GM12878 (cell line): ENCODE data around the gene FAAP24. TPM values are rescaled to one million over a fixed set of nuclear protein-coding genes. Genes with fewer than 3 reads are reported as not detected.

Source experiments
- EP300 ChIP-seq, 2 experiments: fragments of 150-350 bp in 1 of 2; IDR thresholded peaks; 2 replicates each; pipeline ENCODE4 v1.6.1; 2011 to 2012; ENCODE audit warnings: low read depth in 2 of 2, low read length in 2 of 2, borderline replicate concordance in 1 of 2, improper control_type of control experiment in 1 of 2, inconsistent platforms in 1 of 2; ENCODE audit not compliant: control insufficient read depth in 1 of 2
- HDAC6 ChIP-seq: fragments of 200-600 bp; sonication (generic); IDR thresholded peaks from one replicate; pipeline ENCODE4 v1.8.0; 2017; ENCODE audit warnings: antibody characterized with exemption; ENCODE audit not compliant: unreplicated experiment
- LARP7 ChIP-seq: fragments of 450-650 bp; IDR thresholded peaks from 2 replicates; pipeline ENCODE4 v1.6.1; 2017; ENCODE audit warnings: mild to moderate bottlenecking
- MTA3 ChIP-seq: IDR thresholded peaks from 2 replicates; pipeline ENCODE4 v1.6.1; 2012; ENCODE audit warnings: low read length, inconsistent platforms, borderline replicate concordance
- PAX8 ChIP-seq: fragments of 450-650 bp; IDR thresholded peaks from 2 replicates; pipeline ENCODE4 v1.6.1; 2017; ENCODE audit warnings: mild to moderate bottlenecking, moderate library complexity
- RAD51 ChIP-seq: fragments of 450-650 bp; IDR thresholded peaks from 2 replicates; pipeline ENCODE4 v1.6.1; 2016; ENCODE audit warnings: moderate library complexity, mild to moderate bottlenecking, inconsistent platforms
- RB1 ChIP-seq: fragments of 450-650 bp; formaldehyde crosslinking; IDR thresholded peaks from 2 replicates; pipeline ENCODE4 v1.6.1; 2017; ENCODE audit warnings: mild to moderate bottlenecking, borderline replicate concordance
- SRF ChIP-seq, 2 experiments: IDR thresholded peaks; 2 replicates each; pipeline ENCODE4 v1.6.1; 2011; ENCODE audit warnings: low read depth in 2 of 2, low read length in 2 of 2, mild to moderate bottlenecking in 1 of 2, moderate library complexity in 1 of 2
- YY1 ChIP-seq: IDR thresholded peaks from 2 replicates; pipeline ENCODE4 v1.6.1; 2011; ENCODE audit warnings: low read depth, mild to moderate bottlenecking, low read length
- ZBED1 ChIP-seq: IDR thresholded peaks from 2 replicates; pipeline ENCODE4 v1.6.1; 2016; ENCODE audit warnings: borderline replicate concordance
- polyA plus RNA-seq, 11 experiments: library from polyadenylated mRNA; depleted of rRNA in 4 of 11; unstranded in 6 of 11; stranded (reverse) in 5 of 11; fragments of >200 nt; fragmentation: Nextera tagmentation in 4 of 11; fragmentation: Illumina TruSeq in 1 of 11; extraction: Ambion mirVana in 4 of 11; extraction: Trizol in 1 of 11; gene quantifications; 1 replicate in 1 of 11; 2 replicates in 10 of 11; pipeline versions ENCODE4 v1.2.1 to v1.2.3, GENCODE V29; 2011 to 2016; ENCODE audit warnings: inconsistent platforms in 2 of 11, missing spikeins in 2 of 11, low read depth in 1 of 11
- total RNA-seq, 4 experiments: library from RNA; depleted of rRNA in 3 of 4; stranded (reverse); fragments of >200 nt in 3 of 4; fragmentation: Illumina TruSeq in 1 of 4; extraction: Trizol in 1 of 4; gene quantifications; 2 replicates each; pipeline versions ENCODE4 v1.2.1 to v1.2.3, GENCODE V29; 2013 to 2021
- TF ChIP-seq, protein P1 (sequence below): IDR thresholded peaks from 2 replicates; pipeline ENCODE4 v1.6.1; 2011; ENCODE audit warnings: low read depth, low read length, improper control_type of control experiment, borderline replicate concordance
- TF ChIP-seq, protein P2 (sequence below): IDR thresholded peaks from 2 replicates; pipeline ENCODE4 v1.6.1; 2012; ENCODE audit warnings: low read length, inconsistent platforms
- TF ChIP-seq, protein P3 (sequence below): fragments of 450-650 bp; formaldehyde crosslinking; IDR thresholded peaks from 2 replicates; pipeline ENCODE4 v1.4.0; 2020; ENCODE audit warnings: mild to moderate bottlenecking, moderate library complexity

Gene FAAP24
- total and polyA plus RNA-seq, 10 of the 15 experiments (the other 5 are each of a cell fraction or from before 2014, with no cell fraction given): 6.4 to 17.4 (median 9.9) TPM

DNA sequence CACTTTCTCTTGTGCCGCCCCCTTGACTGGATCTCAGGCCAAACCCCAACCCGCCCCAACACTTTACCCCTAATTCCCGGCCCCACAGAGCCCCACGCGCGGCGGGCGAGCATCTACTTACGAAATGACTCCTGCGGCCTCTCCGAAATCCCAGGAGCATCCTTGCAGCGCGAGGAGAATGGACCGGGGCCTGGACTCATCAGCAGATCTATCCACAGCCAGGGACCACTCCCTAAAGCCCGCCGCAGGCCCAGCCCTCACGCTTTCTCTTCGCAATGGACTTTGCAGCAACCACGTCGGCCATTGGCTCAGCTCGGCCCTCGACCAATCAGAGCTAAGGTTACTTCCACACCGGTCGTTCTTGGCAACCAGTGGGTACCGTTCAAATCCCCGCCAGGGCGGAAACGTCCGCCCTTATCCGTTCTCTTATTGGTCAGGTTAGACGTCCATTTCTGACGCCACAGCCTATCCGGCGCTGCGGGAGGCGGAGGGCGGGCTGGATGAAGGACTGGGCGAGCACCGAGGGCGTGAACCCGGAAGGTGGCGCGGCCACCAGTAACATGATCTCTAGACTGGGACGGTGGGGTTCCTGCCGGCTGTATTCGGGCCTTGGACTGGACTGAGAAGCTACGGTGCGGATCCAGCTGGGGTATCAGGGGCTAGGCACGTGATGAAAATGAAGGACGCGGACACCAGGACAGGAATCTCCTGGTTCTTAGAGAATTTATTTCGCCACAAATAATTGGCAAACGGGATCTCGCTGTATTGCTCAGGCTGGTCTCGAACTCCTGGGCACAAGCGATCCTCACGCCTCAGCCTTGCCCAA, at the start of gene FAAP24, which contains the start of gene CEP89 (continued):
- TF ChIP-seq YY1 (peak; percentile 31; the same call in 1 of the 2 replicates), RAD51 (0 out of 2 replicates have a peak, but pooled peaks have one; percentile 42), EP300 (IDR thresholded peaks at IDR 0.05; ENCODE audit: borderline replicate concordance in 1 of 2, control insufficient read depth in 1 of 2, low read depth in 2 of 2, low read length in 2 of 2) (no peak), ZBED1 (no peak), SRF (IDR thresholded peaks at IDR 0.05; ENCODE audit: low read depth in 2 of 2, low read length in 2 of 2) (no peak), PAX8 (no peak), MTA3 (no peak), RB1 (peak; percentile 74; the same call in 1 of the 2 replicates), HDAC6 (no peak), LARP7 (no peak)
- TF ChIP-seq, protein P1, sequence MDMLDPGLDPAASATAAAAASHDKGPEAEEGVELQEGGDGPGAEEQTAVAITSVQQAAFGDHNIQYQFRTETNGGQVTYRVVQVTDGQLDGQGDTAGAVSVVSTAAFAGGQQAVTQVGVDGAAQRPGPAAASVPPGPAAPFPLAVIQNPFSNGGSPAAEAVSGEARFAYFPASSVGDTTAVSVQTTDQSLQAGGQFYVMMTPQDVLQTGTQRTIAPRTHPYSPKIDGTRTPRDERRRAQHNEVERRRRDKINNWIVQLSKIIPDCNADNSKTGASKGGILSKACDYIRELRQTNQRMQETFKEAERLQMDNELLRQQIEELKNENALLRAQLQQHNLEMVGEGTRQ: no peak; the same call in 1 of the 2 replicates
- TF ChIP-seq, protein P2, sequence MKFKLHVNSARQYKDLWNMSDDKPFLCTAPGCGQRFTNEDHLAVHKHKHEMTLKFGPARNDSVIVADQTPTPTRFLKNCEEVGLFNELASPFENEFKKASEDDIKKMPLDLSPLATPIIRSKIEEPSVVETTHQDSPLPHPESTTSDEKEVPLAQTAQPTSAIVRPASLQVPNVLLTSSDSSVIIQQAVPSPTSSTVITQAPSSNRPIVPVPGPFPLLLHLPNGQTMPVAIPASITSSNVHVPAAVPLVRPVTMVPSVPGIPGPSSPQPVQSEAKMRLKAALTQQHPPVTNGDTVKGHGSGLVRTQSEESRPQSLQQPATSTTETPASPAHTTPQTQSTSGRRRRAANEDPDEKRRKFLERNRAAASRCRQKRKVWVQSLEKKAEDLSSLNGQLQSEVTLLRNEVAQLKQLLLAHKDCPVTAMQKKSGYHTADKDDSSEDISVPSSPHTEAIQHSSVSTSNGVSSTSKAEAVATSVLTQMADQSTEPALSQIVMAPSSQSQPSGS: no peak
- TF ChIP-seq, protein P3, sequence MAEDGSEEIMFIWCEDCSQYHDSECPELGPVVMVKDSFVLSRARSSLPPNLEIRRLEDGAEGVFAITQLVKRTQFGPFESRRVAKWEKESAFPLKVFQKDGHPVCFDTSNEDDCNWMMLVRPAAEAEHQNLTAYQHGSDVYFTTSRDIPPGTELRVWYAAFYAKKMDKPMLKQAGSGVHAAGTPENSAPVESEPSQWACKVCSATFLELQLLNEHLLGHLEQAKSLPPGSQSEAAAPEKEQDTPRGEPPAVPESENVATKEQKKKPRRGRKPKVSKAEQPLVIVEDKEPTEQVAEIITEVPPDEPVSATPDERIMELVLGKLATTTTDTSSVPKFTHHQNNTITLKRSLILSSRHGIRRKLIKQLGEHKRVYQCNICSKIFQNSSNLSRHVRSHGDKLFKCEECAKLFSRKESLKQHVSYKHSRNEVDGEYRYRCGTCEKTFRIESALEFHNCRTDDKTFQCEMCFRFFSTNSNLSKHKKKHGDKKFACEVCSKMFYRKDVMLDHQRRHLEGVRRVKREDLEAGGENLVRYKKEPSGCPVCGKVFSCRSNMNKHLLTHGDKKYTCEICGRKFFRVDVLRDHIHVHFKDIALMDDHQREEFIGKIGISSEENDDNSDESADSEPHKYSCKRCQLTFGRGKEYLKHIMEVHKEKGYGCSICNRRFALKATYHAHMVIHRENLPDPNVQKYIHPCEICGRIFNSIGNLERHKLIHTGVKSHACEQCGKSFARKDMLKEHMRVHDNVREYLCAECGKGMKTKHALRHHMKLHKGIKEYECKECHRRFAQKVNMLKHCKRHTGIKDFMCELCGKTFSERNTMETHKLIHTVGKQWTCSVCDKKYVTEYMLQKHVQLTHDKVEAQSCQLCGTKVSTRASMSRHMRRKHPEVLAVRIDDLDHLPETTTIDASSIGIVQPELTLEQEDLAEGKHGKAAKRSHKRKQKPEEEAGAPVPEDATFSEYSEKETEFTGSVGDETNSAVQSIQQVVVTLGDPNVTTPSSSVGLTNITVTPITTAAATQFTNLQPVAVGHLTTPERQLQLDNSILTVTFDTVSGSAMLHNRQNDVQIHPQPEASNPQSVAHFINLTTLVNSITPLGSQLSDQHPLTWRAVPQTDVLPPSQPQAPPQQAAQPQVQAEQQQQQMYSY (CRISPR knock-in tag): no peak
